ENCODE measurements around the gene CASKIN1. TPM values are rescaled to one million over a fixed set of nuclear protein-coding genes. Genes with fewer than 3 reads are reported as not detected.
A peak's percentile ranks its signal among the peaks of the same experiment; 100 is the strongest.

CASKIN1 gene
- total and polyA plus RNA-seq, 10 of the 15 experiments (the other 5 are each of a cell fraction or from before 2014, with no cell fraction given) = 0.03 to 0.33 (median 0.11) TPM; not detected in 5

- SMC1A ChIA-PET (ENCODE audit: uncharacterized antibody, unreplicated experiment) = no interaction called here
- TF ChIP-seq RBBP5 (conservative IDR thresholded peaks at IDR 0.05) (no peak), FOXK2 (IDR thresholded peaks at IDR 0.05) (no peak), SUPT20H (IDR thresholded peaks at IDR 0.05; ENCODE audit: borderline replicate concordance, control insufficient read depth, low read depth, low read length) (no peak), MEF2A (IDR thresholded peaks at IDR 0.05; ENCODE audit: insufficient read depth, low read depth, low read length) (no peak), GATAD2B (conservative IDR thresholded peaks at IDR 0.05; ENCODE audit: low read depth) (no peak), RELA (IDR thresholded peaks at IDR 0.05; ENCODE audit: borderline replicate concordance, partially characterized antibody) (no peak), CREM (IDR thresholded peaks at IDR 0.05; ENCODE audit: low read depth) (no peak), ASH2L (IDR thresholded peaks at IDR 0.05; ENCODE audit: borderline replicate concordance, low read depth) (no peak), ETV6 (conservative IDR thresholded peaks at IDR 0.05 in 1 of 2, IDR thresholded peaks at IDR 0.05 in 1 of 2; ENCODE audit: borderline replicate concordance in 1 of 2, low read depth in 1 of 2) (no peak), STAT1 (conservative IDR thresholded peaks at IDR 0.05) (no peak), EP300 (IDR thresholded peaks at IDR 0.05; ENCODE audit: borderline replicate concordance in 1 of 2, control insufficient read depth in 1 of 2, low read depth in 2 of 2, low read length in 2 of 2) (no peak), ATF7 (IDR thresholded peaks at IDR 0.05; ENCODE audit: low read depth) (no peak), MTA3 (IDR thresholded peaks at IDR 0.05; ENCODE audit: borderline replicate concordance, low read length) (no peak), SMAD1 (IDR thresholded peaks at IDR 0.05; ENCODE audit: low read depth, partially characterized antibody) (no peak)
- TF ChIP-seq, protein P1, sequence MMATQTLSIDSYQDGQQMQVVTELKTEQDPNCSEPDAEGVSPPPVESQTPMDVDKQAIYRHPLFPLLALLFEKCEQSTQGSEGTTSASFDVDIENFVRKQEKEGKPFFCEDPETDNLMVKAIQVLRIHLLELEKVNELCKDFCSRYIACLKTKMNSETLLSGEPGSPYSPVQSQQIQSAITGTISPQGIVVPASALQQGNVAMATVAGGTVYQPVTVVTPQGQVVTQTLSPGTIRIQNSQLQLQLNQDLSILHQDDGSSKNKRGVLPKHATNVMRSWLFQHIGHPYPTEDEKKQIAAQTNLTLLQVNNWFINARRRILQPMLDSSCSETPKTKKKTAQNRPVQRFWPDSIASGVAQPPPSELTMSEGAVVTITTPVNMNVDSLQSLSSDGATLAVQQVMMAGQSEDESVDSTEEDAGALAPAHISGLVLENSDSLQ (IDR thresholded peaks at IDR 0.05) = no peak
- TF ChIP-seq, protein P2, sequence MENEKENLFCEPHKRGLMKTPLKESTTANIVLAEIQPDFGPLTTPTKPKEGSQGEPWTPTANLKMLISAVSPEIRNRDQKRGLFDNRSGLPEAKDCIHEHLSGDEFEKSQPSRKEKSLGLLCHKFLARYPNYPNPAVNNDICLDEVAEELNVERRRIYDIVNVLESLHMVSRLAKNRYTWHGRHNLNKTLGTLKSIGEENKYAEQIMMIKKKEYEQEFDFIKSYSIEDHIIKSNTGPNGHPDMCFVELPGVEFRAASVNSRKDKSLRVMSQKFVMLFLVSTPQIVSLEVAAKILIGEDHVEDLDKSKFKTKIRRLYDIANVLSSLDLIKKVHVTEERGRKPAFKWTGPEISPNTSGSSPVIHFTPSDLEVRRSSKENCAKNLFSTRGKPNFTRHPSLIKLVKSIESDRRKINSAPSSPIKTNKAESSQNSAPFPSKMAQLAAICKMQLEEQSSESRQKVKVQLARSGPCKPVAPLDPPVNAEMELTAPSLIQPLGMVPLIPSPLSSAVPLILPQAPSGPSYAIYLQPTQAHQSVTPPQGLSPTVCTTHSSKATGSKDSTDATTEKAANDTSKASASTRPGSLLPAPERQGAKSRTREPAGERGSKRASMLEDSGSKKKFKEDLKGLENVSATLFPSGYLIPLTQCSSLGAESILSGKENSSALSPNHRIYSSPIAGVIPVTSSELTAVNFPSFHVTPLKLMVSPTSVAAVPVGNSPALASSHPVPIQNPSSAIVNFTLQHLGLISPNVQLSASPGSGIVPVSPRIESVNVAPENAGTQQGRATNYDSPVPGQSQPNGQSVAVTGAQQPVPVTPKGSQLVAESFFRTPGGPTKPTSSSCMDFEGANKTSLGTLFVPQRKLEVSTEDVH (IDR thresholded peaks at IDR 0.05; ENCODE audit: low read depth, partially characterized antibody) = no peak
- peaks cover 8 to 19% of the 10 kb centered on the region in 2 experiments; a peak in 3 of 4 replicates for H3K36me3 ChIP-seq (ENCODE audit: control insufficient read depth in 2 of 2, insufficient read depth in 2 of 2, low read length in 1 of 2)
- RAD21 ChIA-PET (ENCODE audit: unreplicated experiment) = interaction anchor here (1.5 kb wide), 1 partner anchor 8 kb away, joined by 3 read pairs; the partner anchor contains the start of gene PGP
- peak overlapping the region; percentile 93 for H3K4me3 ChIP-seq
- CTCF ChIA-PET = interaction anchor here (0.6 kb wide), 1 partner anchor 120 kb away, joined by 3 read pairs; no protein-coding TSS in a partner anchor
- no peaks in the 10 kb centered on the region for H4K20me1 ChIP-seq (ENCODE audit: control insufficient read depth, insufficient read depth)
- H3K4me2 ChIP-seq (ENCODE audit: control insufficient read depth, insufficient read depth) = peak overlapping the region; percentile 89
- in situ Hi-C loops (cut with MboI) (no loop called here), intact Hi-C loops (cut with micrococcal nuclease; ENCODE audit: unreplicated experiment) (loop anchor here (5.0 kb wide), 1 partner anchor 45 kb away; the partner anchor contains the start of gene ECI1)
- H3K27ac ChIP-seq (ENCODE audit: control insufficient read depth, insufficient read depth) = no peak overlapping the region
- no peaks in the 10 kb centered on the region for H3K9me3 ChIP-seq (replicated peaks; ENCODE audit: control insufficient read depth, insufficient read depth, low read length)
- DNase-seq (ENCODE audit: low read depth, low spot score) (no peak), FAIRE-seq (no peak), ATAC-seq (no peak)
- no peak overlapping the region for H2AFZ ChIP-seq (ENCODE audit: control insufficient read depth, low read depth, low read length)
- POLR2A ChIA-PET = interaction anchor here (0.5 to 1.5 kb wide), 5 partner anchors 8 to 281 kb away, joined by 3 to 9 read pairs (median 4); partner anchors contain the start of genes ECI1, PGP and TRAF7
- H3K79me2 ChIP-seq (ENCODE audit: control insufficient read depth, insufficient read depth, low read length) = peaks cover 20% of the 10 kb centered on the region
- H3K4me1 ChIP-seq (ENCODE audit: control insufficient read depth, insufficient read depth, low read length) = peaks cover 6% of the 10 kb centered on the region; the same call in 1 of the 2 replicates
- H3K9ac ChIP-seq (ENCODE audit: control insufficient read depth, insufficient read depth, low read length) = peak overlapping the region; percentile 78; the same call in 1 of the 2 replicates
- no TSS peak for BruUV-seq (replicated peaks)
- no peaks in the 10 kb centered on the region for H3K27me3 ChIP-seq (replicated peaks in 1 of 2; ENCODE audit: control insufficient read depth in 2 of 2, insufficient read depth in 2 of 2, low read length in 1 of 2)
- 90% methylated on average over 23 of the region's 23 CpGs for WGBS (ENCODE audit: insufficient coverage, insufficient replicate concordance, low lambda C conversion rate, missing lambda C conversion rate)
These were observed 10.5 kb upstream of the CASKIN1 start for GRCh38 chr16:2206780-2207433.
